NCI-H2081 treated with DMSO at 0.1 percent for 48 hours (cell line): ENCODE measurements around the gene HSPB2.
"Not testable (repeated sequence)": the region's sequence is repeated elsewhere in the genome, so short reads cannot be mapped to it uniquely, and the experiment has no call there.

Experiments used
- DNase-seq: peaks from one replicate; lab custom pipeline; 2025; lab: John Stamatoyannopoulos, UW

HSPB2 gene

DNA sequence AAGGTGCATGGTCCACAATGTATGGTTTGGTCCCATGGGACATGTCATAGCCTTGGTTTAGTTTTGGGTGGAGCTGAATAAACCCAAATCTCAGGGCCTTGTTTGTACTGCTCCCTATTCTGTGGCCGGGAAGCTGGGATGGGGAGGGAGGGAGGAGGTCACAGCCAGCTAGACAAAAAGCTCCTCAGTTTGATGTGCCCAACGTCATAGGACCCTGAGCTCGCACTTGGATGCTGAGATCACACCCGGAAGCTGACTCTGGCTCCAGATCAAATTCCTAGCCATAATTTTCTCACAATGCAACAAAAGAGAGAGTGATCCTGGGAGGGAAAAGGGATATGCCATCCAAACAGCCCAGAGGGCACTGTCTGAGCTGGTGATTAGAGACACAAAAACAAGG is 1.5 kb downstream of the HSPB2 start:
- DNase-seq: no peak

DNA sequence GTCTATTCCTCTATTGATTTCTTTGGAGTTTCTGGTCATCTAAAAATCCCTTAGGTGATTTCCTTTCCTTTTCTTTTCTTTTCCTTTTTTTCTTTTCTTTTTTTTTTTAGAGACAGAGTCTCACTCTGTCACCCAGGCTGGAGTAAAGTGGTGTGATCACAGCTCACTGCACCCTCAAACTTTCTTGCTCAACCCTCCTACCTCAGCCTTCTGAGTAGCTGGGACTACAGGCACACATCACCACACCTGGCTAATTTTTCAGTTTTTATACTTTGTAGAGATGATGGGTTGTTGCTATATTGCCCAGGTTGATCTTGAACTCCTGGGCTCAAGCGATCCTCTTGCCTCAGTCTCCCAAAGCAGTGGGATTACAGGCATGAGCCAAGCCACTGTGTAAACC is 4.2 kb downstream of the HSPB2 start:
- no peak for DNase-seq

DNA sequence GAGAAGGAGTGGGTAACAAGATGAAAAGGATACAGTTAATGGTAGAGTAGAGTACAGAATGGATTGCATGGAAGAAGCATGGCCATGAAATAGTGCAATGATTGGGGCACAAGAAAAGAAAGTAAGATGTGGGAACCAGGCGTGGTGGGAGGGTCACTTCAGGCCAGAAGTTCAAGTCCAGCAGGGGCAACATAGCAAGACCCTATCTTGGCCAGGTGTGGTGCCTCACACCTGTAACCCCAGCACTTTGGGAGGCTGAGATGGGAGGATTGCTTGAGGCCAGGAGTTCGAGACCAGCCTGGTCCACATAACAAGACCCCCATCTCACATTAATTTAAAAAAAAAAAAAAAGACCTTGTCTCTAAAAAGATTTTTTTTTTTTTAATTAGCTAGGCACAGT is 4.8 kb downstream of the HSPB2 start:
- no peak for DNase-seq

DNA sequence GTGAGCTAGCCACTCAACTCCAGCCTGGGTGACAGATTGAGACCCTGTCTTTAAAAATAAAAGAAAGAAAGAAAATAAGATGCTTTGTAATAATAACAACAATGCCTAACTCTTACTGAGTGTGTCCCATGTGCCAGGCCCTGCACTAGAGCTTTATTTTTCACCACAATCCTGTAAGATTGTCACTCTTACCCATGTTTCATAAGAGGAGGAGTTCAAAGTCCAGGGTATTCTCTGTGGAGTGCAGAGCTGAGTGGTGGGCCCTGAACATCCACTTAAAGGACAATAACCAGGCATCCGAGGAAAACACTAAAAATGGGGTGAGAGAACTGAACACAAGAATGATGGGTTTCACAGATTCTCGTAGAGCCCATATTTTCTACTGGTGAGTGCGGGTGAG is 5.3 kb downstream of the HSPB2 start:
- DNase-seq: no peak

DNA sequence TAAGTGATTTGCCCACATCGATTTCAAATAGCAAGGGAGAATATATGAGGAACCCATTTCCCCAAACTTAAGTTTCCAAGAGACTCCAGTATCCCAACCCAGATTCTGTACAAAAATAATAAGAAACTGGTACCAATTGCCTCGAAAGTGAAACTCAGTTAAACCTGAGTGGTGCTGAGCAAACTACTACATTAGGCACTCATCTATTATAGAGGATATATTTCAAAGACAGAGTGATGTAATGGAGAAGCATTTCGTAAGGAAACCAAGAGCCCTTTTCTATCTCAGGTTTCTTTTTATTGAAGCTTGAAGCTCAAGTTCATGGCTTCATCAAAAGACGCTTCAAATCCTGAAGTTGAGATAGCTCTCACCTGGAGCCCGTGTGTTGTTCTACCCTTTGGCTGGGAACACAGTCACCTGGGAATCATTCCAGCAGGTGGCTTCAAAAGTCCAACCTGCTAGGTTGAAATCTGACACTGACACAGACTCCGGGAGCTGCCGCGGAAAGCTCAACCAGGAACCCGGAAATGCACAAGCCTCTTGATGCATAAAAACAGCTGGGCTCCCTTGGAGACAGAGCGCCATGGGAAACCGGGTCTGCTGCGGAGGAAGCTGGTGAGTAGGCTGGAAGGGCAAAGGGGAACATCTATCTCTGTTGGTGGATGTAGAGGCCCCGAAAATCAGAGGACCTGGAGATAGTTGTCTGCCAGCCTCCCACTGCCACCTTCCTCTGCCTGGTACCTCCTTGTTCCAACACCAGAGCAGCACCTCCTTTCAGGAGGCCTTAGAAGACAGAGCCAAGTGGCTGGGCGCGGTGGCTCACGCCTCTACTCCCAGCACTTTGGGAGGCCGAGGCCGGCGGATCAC is 6.1 kb downstream of the HSPB2 start, which contains the start of gene C11orf52:
TSS of gene C11orf52 (plus strand) at position 524 of the 867 bp plus-strand sequence. CDS start at position 584, 60 bp downstream.
- DNase-seq: peak; percentile 90

DNA sequence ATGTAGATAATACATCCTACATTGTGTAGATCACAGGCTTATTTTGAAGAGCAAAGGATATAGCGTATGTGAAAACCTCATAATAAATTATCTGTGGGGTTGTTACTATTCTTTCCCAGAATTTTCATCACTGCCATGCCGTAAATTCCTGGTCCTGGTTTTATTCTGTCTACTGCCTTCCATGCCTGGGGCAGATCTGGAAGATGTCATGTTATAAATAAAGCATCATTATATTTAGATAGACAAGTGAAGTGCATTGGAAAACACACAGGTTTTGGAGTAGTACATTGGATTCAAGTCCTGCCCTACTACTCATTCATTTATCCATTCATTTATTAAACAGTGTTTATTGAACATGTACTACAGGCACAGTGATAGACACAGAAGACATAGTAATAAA is 8.4 kb downstream of the HSPB2 start:
- DNase-seq: no peak

DNA sequence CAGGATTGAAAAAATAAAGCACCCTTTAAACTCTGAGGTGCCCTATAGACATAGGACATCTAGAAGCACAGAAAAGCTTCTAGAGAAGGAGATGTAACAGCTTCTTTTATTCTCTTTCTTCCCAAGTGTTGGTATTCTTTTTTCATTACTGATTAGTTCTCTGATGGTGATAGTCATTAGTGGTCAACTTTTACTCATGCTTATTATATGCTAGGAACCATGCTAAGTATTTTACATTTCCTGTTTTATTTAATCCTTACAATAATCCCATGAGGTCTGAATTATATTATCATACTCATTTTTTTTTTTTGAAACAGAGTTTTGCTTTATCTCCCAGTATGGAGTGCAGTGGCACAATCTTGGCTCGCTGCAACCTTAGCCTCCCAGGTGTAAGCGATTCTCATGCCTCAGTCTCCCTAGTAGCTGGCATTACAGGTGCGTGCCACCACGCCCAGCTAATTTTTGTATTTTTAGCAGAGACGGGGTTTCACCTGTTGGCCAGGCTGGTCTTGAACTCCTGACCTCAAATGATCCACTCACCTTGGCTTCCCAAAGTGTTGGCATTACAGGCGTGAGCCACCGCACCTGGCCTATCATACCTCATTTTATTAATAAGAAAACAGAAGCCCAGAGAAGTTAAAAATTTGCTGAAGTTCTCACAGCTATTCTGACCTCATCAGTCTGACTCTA is 9.2 kb downstream of the HSPB2 start:
- DNase-seq: no peak

DNA sequence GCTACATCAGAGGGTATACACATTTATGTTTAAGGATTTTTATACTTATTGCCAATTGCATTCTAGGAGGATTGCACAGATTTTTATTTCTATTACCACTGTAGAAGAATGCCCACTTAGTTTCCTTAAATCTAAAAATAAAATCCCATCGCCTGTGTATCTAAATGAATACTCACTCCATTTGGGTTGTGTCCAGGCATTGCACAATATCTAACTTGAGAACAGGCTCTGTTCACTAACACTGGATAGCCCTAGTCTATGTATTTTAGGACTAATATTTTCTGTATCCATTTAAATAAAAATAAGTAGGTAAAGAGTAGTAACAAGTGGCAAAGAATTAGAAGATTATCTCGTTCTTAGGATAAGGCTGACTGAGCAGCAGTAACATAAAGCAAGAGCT is 10.3 kb downstream of the HSPB2 start:
- no peak for DNase-seq

DNA sequence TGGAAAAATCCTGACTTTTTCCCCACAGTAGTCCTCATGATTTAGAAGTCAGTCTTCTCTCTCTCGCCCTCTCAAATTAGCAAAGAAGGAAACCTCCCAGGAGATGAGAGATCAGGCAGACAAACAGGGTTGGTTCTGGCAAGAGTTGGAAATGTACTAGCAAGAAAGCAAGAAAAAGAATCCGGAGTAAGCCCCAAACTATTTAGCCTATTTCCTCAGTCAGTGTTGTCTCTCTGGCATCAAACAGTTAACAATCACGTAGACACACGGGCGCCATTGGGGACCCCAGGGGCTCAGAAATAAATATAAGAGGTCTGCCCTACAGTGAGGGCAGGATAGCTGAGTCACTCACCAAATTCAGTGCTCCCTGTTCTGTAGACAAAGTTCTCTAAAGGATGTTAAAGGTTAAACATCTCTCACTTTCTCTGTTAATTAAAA is 10.8 kb downstream of the HSPB2 start:
- DNase-seq: no peak

DNA sequence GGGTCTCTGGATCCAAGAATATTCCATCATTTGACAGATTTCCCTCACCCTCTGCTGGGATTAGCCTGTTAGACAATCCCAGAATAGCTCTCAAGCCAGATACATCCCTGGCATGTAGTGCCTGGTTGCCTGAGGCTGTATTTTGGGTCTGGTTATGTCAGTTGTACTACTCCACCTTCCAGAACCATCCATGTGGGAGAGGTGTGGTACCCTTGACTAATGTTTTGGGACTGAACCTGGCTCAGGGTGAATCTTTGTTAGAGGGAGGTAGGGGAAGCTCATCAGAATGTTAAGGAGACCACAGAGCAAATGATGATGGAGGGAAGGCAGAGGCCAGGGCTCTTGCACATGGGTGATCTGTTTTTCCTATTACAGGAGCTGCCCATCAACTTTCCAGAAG is 11.4 kb downstream of the HSPB2 start:
- no peak for DNase-seq

DNA sequence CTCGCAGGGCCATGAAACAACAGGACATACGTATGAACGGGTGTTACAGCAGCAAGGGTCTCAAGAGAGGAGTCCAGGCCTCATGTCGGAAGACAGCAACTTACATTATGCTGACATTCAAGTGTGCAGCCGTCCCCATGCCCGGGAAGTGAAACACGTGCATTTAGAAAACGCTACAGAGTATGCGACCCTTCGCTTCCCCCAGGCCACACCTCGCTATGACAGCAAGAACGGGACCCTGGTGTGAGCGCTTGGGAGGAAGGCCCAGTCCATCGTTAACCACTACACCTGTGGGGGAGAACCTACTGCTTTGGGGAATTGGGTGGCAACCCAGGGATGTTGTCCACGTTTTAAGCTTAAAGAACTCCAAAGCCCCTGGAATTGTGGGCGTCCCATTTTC is 13.4 kb downstream of the HSPB2 start:
- DNase-seq: no peak

DNA sequence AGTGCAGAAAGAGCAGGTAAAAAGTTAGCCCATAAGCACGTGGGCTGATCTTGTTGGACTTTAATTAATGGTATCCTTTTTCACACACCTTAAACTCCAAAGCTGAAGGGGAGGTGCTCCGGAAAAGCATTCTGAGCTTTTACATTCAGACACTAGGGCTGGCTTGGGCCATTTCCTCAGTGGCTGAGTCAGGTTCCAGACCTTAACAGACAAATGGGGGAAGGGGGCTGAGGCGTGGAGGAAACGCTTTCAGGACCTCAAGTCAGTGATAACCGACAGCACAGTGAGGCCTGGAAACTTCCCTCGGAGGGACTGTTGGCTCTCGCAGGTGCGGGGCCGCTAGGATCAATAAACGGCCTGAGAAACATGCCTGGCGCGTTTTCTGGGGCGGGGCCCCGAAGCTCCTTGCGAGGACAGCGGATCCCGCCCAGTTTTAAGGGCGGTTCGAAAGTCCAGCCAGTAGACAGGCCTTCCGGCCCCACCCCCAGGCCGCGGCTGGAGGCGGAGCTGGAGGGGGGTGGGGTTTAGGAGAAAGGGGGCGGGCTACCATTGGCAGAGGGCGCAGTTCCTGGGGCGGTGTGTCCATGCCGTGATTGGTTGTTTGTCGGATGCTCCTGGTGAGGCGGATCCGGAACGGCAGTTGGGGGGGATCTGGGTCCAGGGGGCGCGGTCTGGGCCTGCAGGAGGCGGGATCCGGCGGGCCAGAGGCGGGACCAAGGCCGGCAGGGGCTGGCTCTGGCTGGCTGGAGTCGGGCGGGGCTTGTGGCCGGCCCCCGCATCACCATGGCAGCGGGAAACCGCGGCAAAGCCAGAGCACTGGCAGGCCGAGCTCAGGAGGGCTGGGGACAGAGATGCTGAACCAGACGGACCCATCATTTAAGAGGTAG is 14.2 kb downstream of the HSPB2 start:
- peak; percentile 86 for DNase-seq

DNA sequence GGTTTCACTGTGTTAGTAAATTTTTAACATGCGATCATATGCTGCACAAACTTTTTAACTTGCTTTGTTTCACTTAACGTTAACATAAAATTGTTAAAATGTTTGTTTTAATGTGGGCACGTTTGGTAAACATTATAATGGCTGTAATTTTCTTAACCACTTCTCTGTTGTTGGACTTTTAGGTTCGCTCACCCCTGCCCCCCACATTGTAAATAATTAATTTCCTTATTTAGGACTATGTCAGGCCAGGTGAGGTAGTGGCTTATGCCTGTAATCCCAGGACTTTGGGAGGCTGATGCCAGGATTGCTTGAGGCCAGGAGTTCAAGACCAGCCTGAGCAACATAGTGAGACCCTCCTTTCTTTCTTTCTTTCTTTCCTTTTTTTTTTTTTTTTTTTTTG is 17.9 kb downstream of the HSPB2 start:
- DNase-seq: no peak

DNA sequence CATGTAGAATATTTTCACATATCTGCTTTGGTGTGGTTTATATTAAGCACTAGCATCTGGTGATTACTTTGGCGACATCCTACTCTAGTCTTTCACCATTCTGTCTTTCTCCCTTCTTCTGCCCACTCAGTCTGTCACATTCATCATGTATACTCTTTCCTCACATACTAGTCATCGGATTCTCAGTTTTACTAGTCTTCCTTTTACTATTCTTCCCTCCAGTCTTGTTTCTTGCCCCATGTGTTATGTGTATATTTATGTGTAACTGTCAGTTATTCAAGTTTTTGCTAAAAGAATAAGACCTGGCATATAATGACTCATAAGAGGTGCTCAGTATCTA is 20.0 kb downstream of the HSPB2 start:
- no peak for DNase-seq

DNA sequence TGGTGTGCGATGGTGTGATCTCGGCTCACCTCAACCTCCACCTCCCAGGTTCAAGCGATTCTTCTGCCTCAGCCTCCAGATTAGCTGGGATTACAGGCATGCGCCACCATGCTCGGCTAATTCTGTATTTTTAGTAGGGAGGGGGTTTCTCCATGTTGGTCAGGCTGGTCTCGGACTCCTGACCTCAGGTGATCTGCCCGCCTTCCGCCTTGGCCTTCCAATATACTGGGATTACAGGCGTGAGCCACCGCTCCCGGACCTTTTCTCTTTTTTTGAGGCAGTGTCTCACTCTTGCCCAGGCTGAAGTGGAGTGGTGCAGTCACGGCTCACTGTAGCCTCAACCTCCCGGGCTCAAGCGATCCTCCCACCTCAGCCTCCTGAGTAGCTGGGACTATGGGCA is 20.6 kb downstream of the HSPB2 start:
- DNase-seq: not testable (repeated sequence)

DNA sequence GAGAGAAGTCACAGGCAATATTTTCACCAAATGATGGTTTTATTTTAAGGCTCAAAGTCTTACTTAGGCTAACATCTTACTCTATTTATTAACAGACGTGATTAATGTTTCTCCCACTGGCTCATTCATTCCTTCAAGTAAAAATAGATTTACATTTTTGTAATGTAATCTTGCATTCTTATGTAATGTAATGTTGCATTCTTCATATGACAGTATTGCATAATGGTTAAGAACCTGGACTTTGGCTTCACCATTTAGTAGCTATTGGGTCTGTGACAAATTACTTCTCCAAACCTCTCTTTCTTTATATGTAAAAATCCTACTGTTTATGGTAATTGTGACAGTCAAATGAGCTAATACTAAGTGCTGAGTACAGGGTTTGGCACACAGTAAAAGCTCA is 21.3 kb downstream of the HSPB2 start:
- no peak for DNase-seq

DNA sequence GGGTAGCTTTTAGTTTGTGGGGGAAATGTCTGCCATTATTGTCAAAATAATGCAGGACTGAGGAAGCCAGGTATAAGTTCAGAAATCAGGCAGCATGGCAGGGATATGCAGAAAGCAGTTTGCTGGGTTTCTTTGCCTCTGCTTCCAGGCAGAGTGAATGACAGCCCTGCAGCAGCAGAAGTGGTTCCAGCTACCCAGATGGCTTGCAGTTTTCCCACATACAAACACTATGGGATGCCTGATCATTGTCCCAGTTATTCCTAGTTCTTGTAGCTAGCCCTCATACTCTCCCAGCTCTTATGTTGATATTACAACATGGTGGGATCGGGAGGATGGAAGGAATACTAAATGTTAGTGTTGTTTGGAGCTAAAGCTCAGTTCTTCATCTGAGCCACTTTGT is 21.8 kb downstream of the HSPB2 start:
- DNase-seq: no peak

DNA sequence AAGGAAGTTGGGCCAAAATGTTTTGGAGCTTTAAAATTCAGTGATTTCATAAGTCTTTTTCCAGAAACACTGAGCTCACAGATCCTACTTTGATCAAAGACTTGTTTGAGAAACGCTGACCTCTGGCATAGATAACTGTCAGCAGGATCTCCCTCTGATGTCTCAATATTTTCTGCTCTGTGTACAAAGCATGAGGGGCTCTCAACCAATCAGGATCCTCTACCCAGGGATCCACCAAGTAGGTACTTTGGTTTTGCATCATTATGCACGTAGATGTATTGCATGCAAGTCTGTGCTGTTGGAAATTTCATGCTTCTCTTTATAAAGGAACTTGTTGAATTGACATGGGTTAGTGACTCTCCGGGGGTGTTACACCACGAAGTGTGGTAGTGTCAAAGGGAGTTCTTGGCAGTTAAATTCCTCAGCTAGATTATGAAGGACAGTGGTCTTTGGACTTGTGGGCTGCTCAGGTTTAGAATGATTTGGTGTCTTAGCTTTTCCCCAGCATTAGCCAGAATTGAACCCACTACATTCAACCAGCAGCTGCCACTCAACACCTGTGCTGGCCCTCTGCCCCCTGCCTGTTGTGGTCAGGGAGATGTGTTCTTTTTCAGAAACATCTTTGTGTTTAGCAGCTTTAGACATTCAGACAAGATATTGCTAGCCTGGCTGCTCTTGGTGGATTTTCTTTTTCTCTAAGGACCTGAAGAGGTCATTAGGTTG is 22.9 kb downstream of the HSPB2 start:
- no peak for DNase-seq

DNA sequence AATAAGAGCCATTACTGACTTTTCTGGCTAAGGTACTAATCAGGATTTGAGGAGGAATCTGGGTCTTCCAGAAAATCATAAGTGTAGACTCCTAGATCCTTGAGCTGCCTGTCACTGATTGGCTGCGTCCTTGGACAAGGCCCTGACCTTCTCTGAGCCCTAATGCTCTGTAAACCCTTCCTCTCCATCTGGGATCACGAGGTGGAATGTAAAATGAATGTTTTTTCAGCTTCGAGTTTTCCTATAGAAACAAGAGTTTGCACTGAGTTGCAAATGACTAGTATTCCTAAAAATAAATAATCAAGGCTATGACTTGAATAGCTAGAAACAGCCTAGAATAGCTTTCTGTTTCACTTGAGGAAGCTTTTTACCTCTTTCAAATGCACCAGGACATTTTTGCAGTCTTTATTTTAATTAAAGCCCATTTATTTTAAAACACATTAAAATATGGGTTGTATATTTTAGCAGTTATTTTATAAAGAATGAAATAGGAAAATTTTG is 23.6 kb downstream of the HSPB2 start:
- no peak for DNase-seq

DNA sequence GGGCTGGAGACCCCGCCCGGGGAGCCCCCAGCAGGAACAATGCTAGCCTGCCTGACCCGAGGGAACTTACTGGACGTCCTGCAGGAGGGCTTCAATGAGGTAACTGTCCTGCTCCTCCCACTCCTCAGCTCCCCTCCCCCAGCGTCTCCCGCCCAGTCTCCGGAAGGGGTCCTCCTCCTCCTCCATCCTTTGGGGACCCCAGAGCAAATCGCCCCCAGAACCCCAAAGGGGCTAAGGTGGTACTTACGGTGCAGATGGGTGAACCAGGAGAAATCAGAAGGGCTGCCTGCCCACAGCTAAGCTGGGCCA is 24.9 kb downstream of the HSPB2 start:
- no peak for DNase-seq

DNA sequence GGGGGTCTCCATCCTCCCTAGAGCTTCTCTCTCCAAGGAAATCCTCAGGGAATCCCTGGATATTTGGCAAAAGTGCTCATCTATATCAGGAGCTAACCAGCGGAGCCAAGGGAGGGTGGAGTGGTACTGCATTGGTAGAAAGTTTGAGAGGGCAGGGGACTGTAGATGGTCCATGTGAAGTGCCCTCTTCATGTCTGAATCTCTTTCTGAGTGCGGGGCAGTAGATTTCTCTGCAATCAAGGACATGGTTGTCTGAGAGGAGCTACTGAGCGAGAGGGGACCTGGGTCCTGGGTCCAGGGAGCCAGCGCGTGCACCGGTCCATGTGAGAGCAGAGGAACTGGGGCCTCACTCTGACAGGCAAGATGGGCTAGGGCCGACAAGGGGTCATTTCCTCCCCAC is 25.3 kb downstream of the HSPB2 start:
- no peak for DNase-seq

DNA sequence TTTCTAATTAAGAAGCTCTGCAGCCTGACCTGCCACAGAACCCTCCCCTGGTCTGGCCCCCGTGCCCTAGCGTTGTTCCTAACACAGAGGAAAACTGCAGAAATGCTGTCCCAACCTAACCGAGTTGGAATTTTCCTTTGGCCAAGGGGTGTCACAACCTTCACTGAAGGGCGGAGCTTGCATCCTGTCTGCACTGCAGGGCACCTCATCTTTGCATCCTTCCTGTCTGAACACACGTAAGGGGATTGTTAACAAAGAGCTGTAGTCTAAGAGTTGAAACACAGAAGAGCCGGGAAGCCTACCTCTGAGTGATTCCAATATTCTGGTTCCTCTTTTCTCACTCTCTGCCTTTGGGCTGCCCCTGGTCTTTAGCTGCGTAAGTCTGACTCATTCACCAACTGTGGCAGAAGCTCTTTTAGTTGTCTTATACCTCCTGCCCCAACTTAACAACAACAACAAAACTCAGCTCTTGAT is 26.2 kb downstream of the HSPB2 start:
- DNase-seq: no peak
